ENCODE data around the gene TMF1.

Gene TMF1

GRCh38 chr3:69080233-69080920, 28.2 kb upstream of the TMF1 start, which contains the start of gene UBA3:
UBA3 (minus strand) TSS chr3:69080365; CDS start chr3:69080353, 12 bp downstream.
- in situ Hi-C loops (cut with MboI; ENCODE audit: low sequenced_read_pairs) = no loop called here

GRCh38 chr3:69079269-69080159, 27.4 kb upstream of the TMF1 start:
- in situ Hi-C loops (cut with MboI; ENCODE audit: low sequenced_read_pairs) = no loop called here

GRCh38 chr3:69072928-69073327, 20.8 kb upstream of the TMF1 start:
- in situ Hi-C loops (cut with MboI; ENCODE audit: low sequenced_read_pairs) = no loop called here

- in situ Hi-C loops (cut with MboI; ENCODE audit: low sequenced_read_pairs) = no loop called here
These were observed 14.0 kb upstream of the TMF1 start for GRCh38 chr3:69066121-69066520.

GRCh38 chr3:69065318-69065964, 13.3 kb upstream of the TMF1 start:
- in situ Hi-C loops (cut with MboI; ENCODE audit: low sequenced_read_pairs) = no loop called here

GRCh38 chr3:69063636-69064035, 11.5 kb upstream of the TMF1 start:
- in situ Hi-C loops (cut with MboI; ENCODE audit: low sequenced_read_pairs) = no loop called here

- in situ Hi-C loops (cut with MboI; ENCODE audit: low sequenced_read_pairs) = no loop called here
These were observed 7.6 kb upstream of the TMF1 start for GRCh38 chr3:69059688-69060087.

GRCh38 chr3:69058947-69059224, 6.8 kb upstream of the TMF1 start:
- in situ Hi-C loops (cut with MboI; ENCODE audit: low sequenced_read_pairs) = no loop called here

- in situ Hi-C loops (cut with MboI; ENCODE audit: low sequenced_read_pairs) = no loop called here
These were observed 6.2 kb upstream of the TMF1 start for GRCh38 chr3:69058180-69058946.

- in situ Hi-C loops (cut with MboI; ENCODE audit: low sequenced_read_pairs) = no loop called here
These were observed 352 bp upstream of the TMF1 start for GRCh38 chr3:69052472-69052898.

GRCh38 chr3:69048990-69049389, 3.1 kb downstream of the TMF1 start:
- in situ Hi-C loops (cut with MboI; ENCODE audit: low sequenced_read_pairs) = no loop called here

GRCh38 chr3:69044608-69045007, 7.5 kb downstream of the TMF1 start:
- in situ Hi-C loops (cut with MboI; ENCODE audit: low sequenced_read_pairs) = no loop called here

GRCh38 chr3:69033470-69033869, 18.7 kb downstream of the TMF1 start:
- in situ Hi-C loops (cut with MboI; ENCODE audit: low sequenced_read_pairs) = no loop called here

GRCh38 chr3:69032737-69033136, 19.4 kb downstream of the TMF1 start:
- in situ Hi-C loops (cut with MboI; ENCODE audit: low sequenced_read_pairs) = no loop called here

GRCh38 chr3:69032142-69032541, 20.0 kb downstream of the TMF1 start:
- in situ Hi-C loops (cut with MboI; ENCODE audit: low sequenced_read_pairs) = no loop called here

GRCh38 chr3:69031635-69032034, 20.5 kb downstream of the TMF1 start:
- in situ Hi-C loops (cut with MboI; ENCODE audit: low sequenced_read_pairs) = no loop called here

- in situ Hi-C loops (cut with MboI; ENCODE audit: low sequenced_read_pairs) = no loop called here
These were observed 31.3 kb downstream of the TMF1 start for GRCh38 chr3:69020857-69021256.

GRCh38 chr3:69020424-69020823, 31.7 kb downstream of the TMF1 start:
- in situ Hi-C loops (cut with MboI; ENCODE audit: low sequenced_read_pairs) = no loop called here

GRCh38 chr3:69016901-69017300, 35.2 kb downstream of the TMF1 start:
- in situ Hi-C loops (cut with MboI; ENCODE audit: low sequenced_read_pairs) = no loop called here

- in situ Hi-C loops (cut with MboI; ENCODE audit: low sequenced_read_pairs) = no loop called here
These were observed 36.0 kb downstream of the TMF1 start for GRCh38 chr3:69016102-69016501.

- in situ Hi-C loops (cut with MboI; ENCODE audit: low sequenced_read_pairs) = no loop called here
These were observed 38.0 kb downstream of the TMF1 start for GRCh38 chr3:69014022-69014580.

Data from HL-60/S4 treated with retinoic acid at 250 ng/mL for 4 days and 3 days (cell line).